HEK293T (cell line): ENCODE data around the gene MTIF3.

Source experiments
- CTCF ChIA-PET: fragments of 350-600 bp; formaldehyde crosslinking; extraction: SDS; loops from one replicate; lab custom pipeline; 2021; ENCODE audit warnings: antibody characterized with exemption, inconsistent platforms; lab: Yijun Ruan, JAX
- POLR2A ChIA-PET: fragments of 350-600 bp; formaldehyde crosslinking; extraction: SDS; loops from one replicate; lab custom pipeline; 2020; ENCODE audit warnings: antibody characterized with exemption, inconsistent platforms; lab: Yijun Ruan, JAX
- DNase-seq: peaks from one replicate; pipeline ENCODE4 v3.0.0; 2012; ENCODE audit warnings: mixed read lengths; ENCODE audit errors: extremely low spot score
- ARNT ChIP-seq: fragments of 450-650 bp; IDR thresholded peaks from 2 replicates; pipeline ENCODE4 v1.6.1; 2017; ENCODE audit warnings: mild to moderate bottlenecking
- BHLHE40 ChIP-seq: fragments of 450-650 bp; IDR thresholded peaks from 2 replicates; pipeline ENCODE4 v1.6.1; 2016; ENCODE audit warnings: mild to moderate bottlenecking, moderate library complexity, borderline replicate concordance
- CTBP1 ChIP-seq: fragments of 450-650 bp; IDR thresholded peaks from 2 replicates; pipeline ENCODE4 v1.6.1; 2016; ENCODE audit warnings: borderline replicate concordance
- ELF4 ChIP-seq: fragments of 450-650 bp; IDR thresholded peaks from 2 replicates; pipeline ENCODE4 v1.6.1; 2017; ENCODE audit warnings: antibody characterized with exemption
- FOXA1 ChIP-seq: fragments of 450-650 bp; IDR thresholded peaks from 2 replicates; pipeline ENCODE4 v1.6.1; 2016; ENCODE audit warnings: mild to moderate bottlenecking
- FOXK2 ChIP-seq: fragments of 450-650 bp; IDR thresholded peaks from 2 replicates; pipeline ENCODE4 v1.6.1; 2016; ENCODE audit warnings: mild to moderate bottlenecking
- FOXM1 ChIP-seq: fragments of 450-650 bp; IDR thresholded peaks from 2 replicates; pipeline ENCODE4 v1.6.1; 2017; ENCODE audit warnings: mild to moderate bottlenecking, borderline replicate concordance
- HDGF ChIP-seq: fragments of 450-650 bp; IDR thresholded peaks from 2 replicates; pipeline ENCODE4 v1.6.1; 2017; ENCODE audit warnings: antibody characterized with exemption, borderline replicate concordance
- L3MBTL2 ChIP-seq: fragments of 450-650 bp; conservative IDR thresholded peaks from 2 replicates; pipeline ENCODE4 v1.6.1; 2016; ENCODE audit warnings: mild to moderate bottlenecking
- LEF1 ChIP-seq: fragments of 450-650 bp; IDR thresholded peaks from 2 replicates; pipeline ENCODE4 v1.6.1; 2017; ENCODE audit warnings: mild to moderate bottlenecking, borderline replicate concordance
- NFRKB ChIP-seq: fragments of 450-650 bp; IDR thresholded peaks from 2 replicates; pipeline ENCODE4 v1.6.1; 2016; ENCODE audit warnings: mild to moderate bottlenecking, moderate library complexity
- PKNOX1 ChIP-seq: fragments of 450-650 bp; IDR thresholded peaks from 2 replicates; pipeline ENCODE4 v1.6.1; 2016
- SP1 ChIP-seq: fragments of 450-650 bp; IDR thresholded peaks from 2 replicates; pipeline ENCODE4 v1.6.1; 2017
- SUZ12 ChIP-seq: fragments of 450-650 bp; IDR thresholded peaks from 2 replicates; pipeline ENCODE4 v1.6.1; 2016; ENCODE audit warnings: mild to moderate bottlenecking
- TARDBP ChIP-seq: fragments of 450-650 bp; IDR thresholded peaks from 2 replicates; pipeline ENCODE4 v1.6.1; 2016
- ZNF384 ChIP-seq: fragments of 450-650 bp; IDR thresholded peaks from 2 replicates; pipeline ENCODE4 v1.6.1; 2016

Gene MTIF3

GRCh38 chr13:27476943-27477703 lies 26.8 kb upstream of the MTIF3 start:
- CTCF ChIA-PET, result no interaction called here
- no peak for DNase-seq
- POLR2A ChIA-PET, result no interaction called here
- TF ChIP-seq TARDBP, result no peak
- TF ChIP-seq SUZ12, result no peak
- no peak for TF ChIP-seq CTBP1
- TF ChIP-seq ARNT, result no peak
- no peak for TF ChIP-seq LEF1
- TF ChIP-seq FOXM1, result no peak
- TF ChIP-seq ELF4, result no peak
- no peak for TF ChIP-seq PKNOX1
- no peak for TF ChIP-seq FOXA1
- no peak for TF ChIP-seq FOXK2
- TF ChIP-seq SP1, result no peak
- TF ChIP-seq L3MBTL2, result no peak
- TF ChIP-seq HDGF, result no peak
- TF ChIP-seq BHLHE40, result no peak
- TF ChIP-seq NFRKB, result no peak
- no peak for TF ChIP-seq ZNF384

GRCh38 chr13:27474751-27475268 lies 24.4 kb upstream of the MTIF3 start:
- TF ChIP-seq FOXM1 (no peak), ELF4 (no peak), CTBP1 (no peak), NFRKB (no peak), SUZ12 (no peak), TARDBP (no peak), HDGF (no peak), FOXA1 (no peak), ZNF384 (no peak), FOXK2 (no peak), ARNT (no peak), LEF1 (no peak), PKNOX1 (no peak)
- DNase-seq, result no peak
- POLR2A ChIA-PET, result no interaction called here
- CTCF ChIA-PET, result interaction anchor here (1.2 kb wide), 1 partner anchor 352 kb away, joined by 3 read pairs; no protein-coding TSS in a partner anchor

- POLR2A ChIA-PET, result no interaction called here
- TF ChIP-seq PKNOX1 (no peak), SUZ12 (no peak), NFRKB (no peak), FOXA1 (no peak), FOXK2 (no peak), ELF4 (no peak), ZNF384 (no peak), TARDBP (no peak), LEF1 (no peak), HDGF (no peak), CTBP1 (no peak), BHLHE40 (no peak), L3MBTL2 (no peak), FOXM1 (no peak)
- CTCF ChIA-PET, result no interaction called here
- DNase-seq, result no peak
Observed at GRCh38 chr13:27472941-27473340, 22.6 kb upstream of the MTIF3 start.

GRCh38 chr13:27472441-27472840 lies 22.1 kb upstream of the MTIF3 start:
- ChIA-PET POLR2A (no interaction called here), CTCF (no interaction called here)
- TF ChIP-seq SP1 (no peak), L3MBTL2 (no peak), TARDBP (no peak), LEF1 (no peak)
- no peak for DNase-seq

GRCh38 chr13:27470075-27470820 lies 19.9 kb upstream of the MTIF3 start:
- ChIA-PET CTCF (no interaction called here), POLR2A (no interaction called here)
- no peak for DNase-seq
- TF ChIP-seq BHLHE40 (no peak), L3MBTL2 (no peak), SUZ12 (no peak), HDGF (no peak), ARNT (no peak), ZNF384 (no peak), SP1 (no peak), FOXM1 (no peak), ELF4 (no peak), CTBP1 (no peak), NFRKB (no peak), FOXK2 (no peak), PKNOX1 (no peak), LEF1 (no peak), TARDBP (no peak), FOXA1 (no peak)
